ENCODE data around the gene TARS2.

DNA sequence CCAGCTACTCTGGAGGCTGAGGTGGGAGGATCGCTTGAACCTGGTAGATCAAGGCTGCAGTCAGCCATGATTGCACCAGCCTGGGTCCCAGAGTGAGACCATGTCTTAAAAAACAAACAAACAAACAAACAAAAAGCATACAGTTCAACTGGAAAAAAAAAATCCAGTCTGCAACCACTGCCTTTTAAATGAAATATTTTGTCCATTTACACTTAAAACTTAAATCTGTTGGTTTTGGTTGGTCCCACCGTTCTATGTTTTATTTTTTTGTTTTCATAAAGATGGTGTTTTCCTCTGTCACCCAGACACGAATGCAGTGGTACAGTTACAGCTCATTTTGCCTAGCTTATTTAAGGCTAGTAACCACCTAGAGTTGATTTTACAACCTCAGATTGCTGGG, 38.1 kb downstream of the TARS2 start:
- TF ChIP-seq POLR2A (IDR thresholded peaks at IDR 0.05) (no peak), POLR2AphosphoS5 (IDR thresholded peaks at IDR 0.05) (no peak)
- TF ChIP-seq, protein P1, sequence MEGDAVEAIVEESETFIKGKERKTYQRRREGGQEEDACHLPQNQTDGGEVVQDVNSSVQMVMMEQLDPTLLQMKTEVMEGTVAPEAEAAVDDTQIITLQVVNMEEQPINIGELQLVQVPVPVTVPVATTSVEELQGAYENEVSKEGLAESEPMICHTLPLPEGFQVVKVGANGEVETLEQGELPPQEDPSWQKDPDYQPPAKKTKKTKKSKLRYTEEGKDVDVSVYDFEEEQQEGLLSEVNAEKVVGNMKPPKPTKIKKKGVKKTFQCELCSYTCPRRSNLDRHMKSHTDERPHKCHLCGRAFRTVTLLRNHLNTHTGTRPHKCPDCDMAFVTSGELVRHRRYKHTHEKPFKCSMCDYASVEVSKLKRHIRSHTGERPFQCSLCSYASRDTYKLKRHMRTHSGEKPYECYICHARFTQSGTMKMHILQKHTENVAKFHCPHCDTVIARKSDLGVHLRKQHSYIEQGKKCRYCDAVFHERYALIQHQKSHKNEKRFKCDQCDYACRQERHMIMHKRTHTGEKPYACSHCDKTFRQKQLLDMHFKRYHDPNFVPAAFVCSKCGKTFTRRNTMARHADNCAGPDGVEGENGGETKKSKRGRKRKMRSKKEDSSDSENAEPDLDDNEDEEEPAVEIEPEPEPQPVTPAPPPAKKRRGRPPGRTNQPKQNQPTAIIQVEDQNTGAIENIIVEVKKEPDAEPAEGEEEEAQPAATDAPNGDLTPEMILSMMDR (IDR thresholded peaks at IDR 0.05), result no peak
